OCI-LY7 (cell line): ENCODE data around the gene CRYGD. TPM values are rescaled to one million over a fixed set of nuclear protein-coding genes. Genes with fewer than 3 reads are reported as not detected.

Experiments used
- BruUV-seq: library from RNA; stranded (reverse); fragments of 400-500 nt; replicated peaks from 2 replicates; lab custom pipeline; 2021; lab: Mats Ljungman, UMichigan
- CTCF ChIA-PET: fragments of 300-600 bp; sonication (Branson Sonifier 250); formaldehyde crosslinking; loops from one replicate; lab custom pipeline; 2022; ENCODE audit warnings: antibody characterized with exemption; ENCODE audit not compliant: unreplicated experiment; lab: Charles Lee
- POLR2A ChIA-PET: fragments of 300-600 bp; sonication (Branson Sonifier 250); formaldehyde crosslinking; loops from one replicate; lab custom pipeline; 2022; ENCODE audit warnings: antibody characterized with exemption; lab: Charles Lee
- DNase-seq: peaks from one replicate; pipeline ENCODE4 v3.0.0-alpha.2; 2015; ENCODE audit warnings: low spot score
- H2AFZ ChIP-seq: fragments of 200-600 bp; sonication (generic), shearing (Covaris generic); 2 replicates; pipeline ENCODE4 v1.6.1; 2014; ENCODE audit warnings: mild to moderate bottlenecking, antibody characterized with exemption, low read length, moderate library complexity
- H3K27ac ChIP-seq: fragments of 200-600 bp; sonication (generic); 2 replicates; pipeline ENCODE4 v1.5.1; 2014; ENCODE audit warnings: mixed run types, low read depth, mild to moderate bottlenecking, moderate library complexity, low read length, inconsistent platforms; ENCODE audit not compliant: poor library complexity, severe bottlenecking
- H3K36me3 ChIP-seq: fragments of 200-600 bp; sonication (generic); 2 replicates; pipeline ENCODE4 v1.6.1; 2014; ENCODE audit warnings: mild to moderate bottlenecking, antibody characterized with exemption, low read length, moderate library complexity, mixed read lengths; ENCODE audit not compliant: insufficient read depth
- H3K4me1 ChIP-seq: fragments of 200-600 bp; sonication (generic); 2 replicates; pipeline ENCODE4 v1.5.1; 2014; ENCODE audit warnings: mild to moderate bottlenecking, low read length; ENCODE audit not compliant: insufficient read depth, poor library complexity, severe bottlenecking
- H3K4me2 ChIP-seq: fragments of 200-600 bp; sonication (generic); 2 replicates; pipeline ENCODE4 v1.6.1; 2014; ENCODE audit warnings: mild to moderate bottlenecking, low read length
- H3K4me3 ChIP-seq: fragments of 200-600 bp; sonication (generic); 2 replicates; pipeline ENCODE4 v1.5.1; 2014; ENCODE audit warnings: mild to moderate bottlenecking, low read depth, low read length; ENCODE audit not compliant: poor library complexity, severe bottlenecking
- H3K79me2 ChIP-seq: fragments of 200-600 bp; sonication (generic); 2 replicates; pipeline ENCODE4 v1.6.1; 2016; ENCODE audit warnings: low read depth, mild to moderate bottlenecking, low read length, moderate library complexity, mixed read lengths; ENCODE audit not compliant: insufficient read depth
- H3K9me2 ChIP-seq: fragments of 200-600 bp; sonication (generic); 2 replicates; pipeline ENCODE4 v1.6.1; 2016; ENCODE audit warnings: mild to moderate bottlenecking, low read length, mixed read lengths; ENCODE audit not compliant: insufficient read depth
- H3K9me3 ChIP-seq: fragments of 200-600 bp; sonication (generic); 2 replicates; pipeline ENCODE4 v1.6.1; 2014; ENCODE audit warnings: mild to moderate bottlenecking, mixed run types, low read length, mixed read lengths
- H4K20me1 ChIP-seq: fragments of 200-600 bp; sonication (generic); 2 replicates; pipeline ENCODE4 v1.6.1; 2014; ENCODE audit warnings: mild to moderate bottlenecking, antibody characterized with exemption, low read length, moderate library complexity, mixed read lengths; ENCODE audit not compliant: insufficient read depth
- EZH2phosphoT487 ChIP-seq: fragments of 200-600 bp; sonication (generic); IDR thresholded peaks from 2 replicates; pipeline ENCODE4 v1.6.1; 2018; ENCODE audit warnings: low read depth, borderline replicate concordance, mild to moderate bottlenecking, mixed run types, antibody characterized with exemption, low read length, moderate library complexity, mixed read lengths
- intact Hi-C: fragments of 100-400 bp; cut with micrococcal nuclease; formaldehyde crosslinking; loops from one replicate; pipeline ENCODE4 v1.10.0; 2022; ENCODE audit not compliant: unreplicated experiment
- total RNA-seq, 2 experiments: library from RNA; depleted of rRNA in 1 of 2; stranded (reverse); fragments of >200 nt in 1 of 2; shearing (Covaris generic) in 1 of 2; gene quantifications; 2 replicates each; pipeline ENCODE4 v1.2.3, GENCODE V29; 2014 to 2022
- TF ChIP-seq, protein P1 (sequence below): fragments of 200-600 bp; sonication (generic); conservative IDR thresholded peaks from 2 replicates; pipeline ENCODE4 v1.5.1; 2014; ENCODE audit warnings: mild to moderate bottlenecking, antibody characterized with exemption, low read length, moderate library complexity, mixed read lengths

CRYGD gene
- total RNA-seq, 2 experiments from 2014 or later, result not detected

GRCh38 chr2:208150956-208151355 lies 26.6 kb upstream of the CRYGD start:
- Histone ChIP-seq H3K9me3 (no peaks in the 10 kb centered on the region), H3K36me3 (no peaks in the 10 kb centered on the region), H3K4me2 (no peak overlapping the region), H2AFZ (no peak overlapping the region), H4K20me1 (no peaks in the 10 kb centered on the region), H3K4me1 (no peaks in the 10 kb centered on the region), H3K79me2 (no peaks in the 10 kb centered on the region), H3K4me3 (no peak overlapping the region), H3K9me2 (no peaks in the 10 kb centered on the region), H3K27ac (no peak overlapping the region)
- intact Hi-C loops, result no loop called here
- ChIA-PET CTCF (no interaction called here), POLR2A (interaction anchor here (0.6 kb wide), 1 partner anchor 99 kb away, joined by 4 read pairs; no protein-coding TSS in a partner anchor)
- no peak for DNase-seq
- no TSS peak for BruUV-seq
- TF ChIP-seq, protein P1, sequence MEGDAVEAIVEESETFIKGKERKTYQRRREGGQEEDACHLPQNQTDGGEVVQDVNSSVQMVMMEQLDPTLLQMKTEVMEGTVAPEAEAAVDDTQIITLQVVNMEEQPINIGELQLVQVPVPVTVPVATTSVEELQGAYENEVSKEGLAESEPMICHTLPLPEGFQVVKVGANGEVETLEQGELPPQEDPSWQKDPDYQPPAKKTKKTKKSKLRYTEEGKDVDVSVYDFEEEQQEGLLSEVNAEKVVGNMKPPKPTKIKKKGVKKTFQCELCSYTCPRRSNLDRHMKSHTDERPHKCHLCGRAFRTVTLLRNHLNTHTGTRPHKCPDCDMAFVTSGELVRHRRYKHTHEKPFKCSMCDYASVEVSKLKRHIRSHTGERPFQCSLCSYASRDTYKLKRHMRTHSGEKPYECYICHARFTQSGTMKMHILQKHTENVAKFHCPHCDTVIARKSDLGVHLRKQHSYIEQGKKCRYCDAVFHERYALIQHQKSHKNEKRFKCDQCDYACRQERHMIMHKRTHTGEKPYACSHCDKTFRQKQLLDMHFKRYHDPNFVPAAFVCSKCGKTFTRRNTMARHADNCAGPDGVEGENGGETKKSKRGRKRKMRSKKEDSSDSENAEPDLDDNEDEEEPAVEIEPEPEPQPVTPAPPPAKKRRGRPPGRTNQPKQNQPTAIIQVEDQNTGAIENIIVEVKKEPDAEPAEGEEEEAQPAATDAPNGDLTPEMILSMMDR, result no peak
- no peak for TF ChIP-seq EZH2phosphoT487

DNA sequence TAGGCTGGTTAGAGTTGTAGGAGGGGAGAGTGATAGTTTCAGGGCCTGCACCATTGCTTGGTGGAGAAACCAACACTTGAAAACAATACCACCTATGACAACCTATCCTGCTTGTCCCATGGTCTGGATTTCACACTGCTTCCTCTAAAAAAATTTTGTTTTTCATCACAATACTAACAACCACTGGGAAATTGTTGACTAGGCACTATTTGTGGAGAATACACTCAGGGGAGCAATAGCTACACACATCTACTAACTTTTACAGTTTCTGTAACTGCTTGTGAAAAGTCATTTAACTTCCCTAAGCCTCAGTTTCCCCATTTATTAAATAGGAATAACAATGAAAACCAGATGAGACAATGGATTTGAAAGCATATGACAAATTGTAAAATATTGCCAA lies 25.8 kb upstream of the CRYGD start:
- no peaks in the 10 kb centered on the region for H3K36me3 ChIP-seq
- ChIA-PET POLR2A (interaction anchor here (0.6 kb wide), 1 partner anchor 57 kb away, joined by 3 read pairs; no protein-coding TSS in a partner anchor), CTCF (no interaction called here)
- H3K9me2 ChIP-seq, result no peaks in the 10 kb centered on the region
- TF ChIP-seq EZH2phosphoT487, result no peak
- TF ChIP-seq, protein P1, result no peak
- no peaks in the 10 kb centered on the region for H3K4me1 ChIP-seq
- intact Hi-C loops, result no loop called here
- H3K4me3 ChIP-seq, result no peak overlapping the region
- no peak overlapping the region for H3K4me2 ChIP-seq
- no peaks in the 10 kb centered on the region for H3K79me2 ChIP-seq
- H3K9me3 ChIP-seq, result no peaks in the 10 kb centered on the region
- DNase-seq, result no peak
- no peak overlapping the region for H2AFZ ChIP-seq
- no TSS peak for BruUV-seq
- no peaks in the 10 kb centered on the region for H4K20me1 ChIP-seq
- no peak overlapping the region for H3K27ac ChIP-seq

- ChIA-PET POLR2A (interaction anchor here (0.6 kb wide), 2 partner anchors 39 to 1910 kb away, joined by 3 read pairs; no protein-coding TSS in a partner anchor), CTCF (interaction anchor here (0.6 kb wide), 1 partner anchor 55 kb away, joined by 3 read pairs; no protein-coding TSS in a partner anchor)
- H3K9me3 ChIP-seq, result no peaks in the 10 kb centered on the region
- H3K4me2 ChIP-seq, result no peak overlapping the region
- no peaks in the 10 kb centered on the region for H3K4me1 ChIP-seq
- TF ChIP-seq, protein P1, result no peak
- TF ChIP-seq EZH2phosphoT487, result no peak
- H3K9me2 ChIP-seq, result no peaks in the 10 kb centered on the region
- BruUV-seq, result no TSS peak
- no peaks in the 10 kb centered on the region for H3K36me3 ChIP-seq
- no peak for DNase-seq
- intact Hi-C loops, result no loop called here
- H2AFZ ChIP-seq, result no peak overlapping the region
- no peak overlapping the region for H3K4me3 ChIP-seq
- H4K20me1 ChIP-seq, result no peaks in the 10 kb centered on the region
- no peak overlapping the region for H3K27ac ChIP-seq
- no peaks in the 10 kb centered on the region for H3K79me2 ChIP-seq
Observed at GRCh38 chr2:208148803-208149202, 24.5 kb upstream of the CRYGD start.
